CD4-positive, alpha-beta T cell treated with Interleukin-2 at 100 ng/mL for 4 hours (primary cell): ENCODE data around the gene PRPF18.

Experiments
- DNase-seq: peaks from one replicate; pipeline ENCODE4 v3.0.0-alpha.2; 2020; ENCODE audit warnings: low spot score

The PRPF18 gene

GRCh38 chr10:13637894-13638293, 51.1 kb downstream of the PRPF18 start:
- no peak for DNase-seq

GRCh38 chr10:13642293-13642692, 55.5 kb downstream of the PRPF18 start:
- DNase-seq = no peak

- no peak for DNase-seq
Observed at GRCh38 chr10:13643016-13643415, 56.3 kb downstream of the PRPF18 start.

- DNase-seq = no peak
Observed at GRCh38 chr10:13644866-13645265, 58.1 kb downstream of the PRPF18 start.

GRCh38 chr10:13648425-13648824, 61.7 kb downstream of the PRPF18 start:
- DNase-seq = no peak

GRCh38 chr10:13649844-13650520, 63.2 kb downstream of the PRPF18 start:
- DNase-seq = no peak

- DNase-seq = no peak
Observed at GRCh38 chr10:13650961-13651360, 64.2 kb downstream of the PRPF18 start.

- no peak for DNase-seq
Observed at GRCh38 chr10:13651969-13652720, 65.4 kb downstream of the PRPF18 start.

GRCh38 chr10:13652860-13653259, 66.1 kb downstream of the PRPF18 start:
- DNase-seq = no peak

- DNase-seq = no peak
Observed at GRCh38 chr10:13654118-13654830, 67.5 kb downstream of the PRPF18 start.

GRCh38 chr10:13654846-13655245, 68.1 kb downstream of the PRPF18 start:
- no peak for DNase-seq

GRCh38 chr10:13656337-13657100, 69.8 kb downstream of the PRPF18 start:
- DNase-seq = no peak

- no peak for DNase-seq
Observed at GRCh38 chr10:13657101-13657680, 70.4 kb downstream of the PRPF18 start.

GRCh38 chr10:13658264-13658663, 71.5 kb downstream of the PRPF18 start:
- no peak for DNase-seq

- DNase-seq = no peak
Observed at GRCh38 chr10:13658871-13659685, 72.3 kb downstream of the PRPF18 start.

GRCh38 chr10:13659887-13660550, 73.3 kb downstream of the PRPF18 start:
- peak; percentile 66 for DNase-seq

GRCh38 chr10:13660551-13660920, 73.8 kb downstream of the PRPF18 start:
- no peak for DNase-seq

- no peak for DNase-seq
Observed at GRCh38 chr10:13661256-13661655, 74.5 kb downstream of the PRPF18 start.

- no peak for DNase-seq
Observed at GRCh38 chr10:13665516-13666262, 78.9 kb downstream of the PRPF18 start.

GRCh38 chr10:13668126-13668525, 81.4 kb downstream of the PRPF18 start:
- DNase-seq = no peak
